SH-SY5Y (cell line): ENCODE measurements around the gene PRM2.

Source experiments
- GATA2 ChIP-seq: IDR thresholded peaks from 2 replicates; pipeline ENCODE4 v1.6.1; 2011; ENCODE audit warnings: mild to moderate bottlenecking, low read depth, low read length
- GATA3 ChIP-seq: IDR thresholded peaks from 2 replicates; pipeline ENCODE4 v1.6.1; 2011; ENCODE audit warnings: low read depth, mild to moderate bottlenecking, low read length, moderate library complexity

GRCh38 chr16:11306381-11306780 is 30.1 kb upstream of the PRM2 start:
- no peak for TF ChIP-seq GATA3
- no peak for TF ChIP-seq GATA2
